Measurements from ENCODE around the gene DTNB.

DNA sequence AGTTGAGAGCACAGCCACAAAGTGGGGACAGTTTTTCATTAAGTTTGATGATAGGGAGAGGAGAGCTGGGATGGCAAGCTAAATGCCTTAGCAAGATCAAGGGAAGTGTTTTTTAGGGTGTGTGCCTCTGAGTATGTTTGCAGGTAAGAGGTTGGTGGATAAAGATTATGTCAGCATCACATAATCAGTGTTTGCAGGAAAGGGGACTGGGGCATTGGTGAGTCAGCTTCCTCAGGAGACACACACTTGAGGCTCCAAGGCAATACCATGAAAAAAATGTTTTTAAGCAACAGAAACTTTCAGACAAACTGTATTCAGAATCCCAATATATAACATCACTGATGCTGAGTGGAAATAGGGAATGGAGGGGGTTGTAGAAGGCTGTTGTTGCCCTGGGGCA is 25.4 kb upstream of the DTNB start:
- TF ChIP-seq, protein P1, sequence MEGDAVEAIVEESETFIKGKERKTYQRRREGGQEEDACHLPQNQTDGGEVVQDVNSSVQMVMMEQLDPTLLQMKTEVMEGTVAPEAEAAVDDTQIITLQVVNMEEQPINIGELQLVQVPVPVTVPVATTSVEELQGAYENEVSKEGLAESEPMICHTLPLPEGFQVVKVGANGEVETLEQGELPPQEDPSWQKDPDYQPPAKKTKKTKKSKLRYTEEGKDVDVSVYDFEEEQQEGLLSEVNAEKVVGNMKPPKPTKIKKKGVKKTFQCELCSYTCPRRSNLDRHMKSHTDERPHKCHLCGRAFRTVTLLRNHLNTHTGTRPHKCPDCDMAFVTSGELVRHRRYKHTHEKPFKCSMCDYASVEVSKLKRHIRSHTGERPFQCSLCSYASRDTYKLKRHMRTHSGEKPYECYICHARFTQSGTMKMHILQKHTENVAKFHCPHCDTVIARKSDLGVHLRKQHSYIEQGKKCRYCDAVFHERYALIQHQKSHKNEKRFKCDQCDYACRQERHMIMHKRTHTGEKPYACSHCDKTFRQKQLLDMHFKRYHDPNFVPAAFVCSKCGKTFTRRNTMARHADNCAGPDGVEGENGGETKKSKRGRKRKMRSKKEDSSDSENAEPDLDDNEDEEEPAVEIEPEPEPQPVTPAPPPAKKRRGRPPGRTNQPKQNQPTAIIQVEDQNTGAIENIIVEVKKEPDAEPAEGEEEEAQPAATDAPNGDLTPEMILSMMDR (IDR thresholded peaks at IDR 0.05), result no peak
- TF ChIP-seq POLR2A (IDR thresholded peaks at IDR 0.05), result no peak
